ENCODE measurements around the gene MPC2.
"Not testable (repeated sequence)": the region's sequence is repeated elsewhere in the genome, so short reads cannot be mapped to it uniquely, and the experiment has no call there.

Gene MPC2

GRCh38 chr1:167934426-167935215 is 2.3 kb downstream of the MPC2 start:
- DNase-seq = no peak

GRCh38 chr1:167933788-167934187 is 3.1 kb downstream of the MPC2 start:
- no peak for DNase-seq

GRCh38 chr1:167929725-167930124 is 7.1 kb downstream of the MPC2 start:
- DNase-seq = no peak

- DNase-seq = not testable (repeated sequence)
Measured at GRCh38 chr1:167928919-167929318, 8.0 kb downstream of the MPC2 start.

DNA sequence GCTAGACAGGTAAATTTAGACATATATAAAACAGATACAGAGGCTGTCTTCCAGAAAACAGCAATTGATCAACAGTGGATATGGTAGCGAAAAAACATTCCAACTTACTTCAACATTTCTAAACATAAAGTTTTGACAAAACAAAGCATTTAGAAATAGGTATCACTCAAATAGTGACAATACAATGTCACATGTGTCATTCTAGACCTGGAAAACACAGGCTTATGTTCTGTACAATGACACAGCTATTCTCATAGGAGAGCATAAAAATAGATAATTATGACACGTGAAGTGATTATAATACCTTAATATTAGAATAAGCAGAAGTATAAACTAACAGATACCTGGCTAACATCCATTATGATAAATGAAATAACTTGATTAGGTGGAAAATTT is 8.4 kb downstream of the MPC2 start:
- DNase-seq = no peak

DNA sequence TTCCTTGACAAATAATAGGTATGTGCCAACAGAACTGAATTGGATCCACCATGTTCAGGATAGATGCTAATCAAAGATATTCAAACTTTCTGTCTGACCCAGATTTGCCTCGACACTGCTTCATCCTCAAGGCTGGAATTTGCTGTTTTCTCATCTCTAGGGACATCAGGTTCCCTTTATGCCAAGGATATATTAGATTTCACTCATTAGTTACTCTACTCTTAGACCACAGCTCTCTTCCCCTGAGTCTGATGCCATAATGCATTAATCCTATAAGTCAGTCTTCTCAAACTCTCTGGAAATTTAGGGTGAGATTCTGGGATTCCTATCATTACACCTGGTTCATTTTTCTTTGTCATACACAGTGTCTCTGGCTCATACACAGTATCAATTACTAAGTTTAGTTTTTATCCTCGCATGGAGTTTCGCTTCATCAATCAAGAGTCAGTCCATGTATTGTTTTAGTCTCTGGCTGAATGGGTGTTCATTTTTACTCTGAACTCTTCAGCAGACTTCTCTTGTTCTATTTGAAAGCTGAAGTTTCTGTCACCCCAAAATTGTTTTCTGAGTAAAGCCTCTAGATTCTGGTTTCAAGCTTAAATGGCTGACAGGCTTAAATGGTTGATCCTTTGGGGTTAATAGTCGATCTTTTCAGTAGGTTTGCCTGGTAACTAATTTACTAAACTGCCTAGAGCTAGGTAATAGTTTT is 9.7 kb downstream of the MPC2 start:
- no peak for DNase-seq

- DNase-seq = no peak
Measured at GRCh38 chr1:167926486-167926997, 10.3 kb downstream of the MPC2 start.

GRCh38 chr1:167924543-167925231 is 12.2 kb downstream of the MPC2 start:
- no peak for DNase-seq

DNA sequence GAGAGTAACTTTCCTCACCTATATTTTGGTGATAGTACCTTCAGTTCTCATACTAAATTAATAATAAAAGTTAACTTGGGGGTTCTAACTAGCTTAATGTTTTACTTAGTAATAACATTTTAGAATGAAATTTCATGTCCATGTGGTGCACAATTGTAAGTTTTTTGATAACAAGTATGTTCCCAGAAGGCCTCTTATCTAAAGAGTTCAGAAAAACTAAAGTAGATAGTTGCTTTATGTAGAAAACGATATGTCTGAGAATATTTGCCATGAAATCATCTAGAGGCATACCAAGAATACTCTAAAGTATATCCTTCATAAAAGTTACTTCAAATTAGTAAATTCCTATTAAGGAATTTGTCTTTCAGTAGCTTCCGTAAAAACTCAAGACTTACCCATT is 12.8 kb downstream of the MPC2 start:
- no peak for DNase-seq

- DNase-seq = no peak
Measured at GRCh38 chr1:167923324-167924056, 13.4 kb downstream of the MPC2 start.

- DNase-seq = no peak
Measured at GRCh38 chr1:167922611-167923074, 14.2 kb downstream of the MPC2 start.

GRCh38 chr1:167922023-167922422 is 14.8 kb downstream of the MPC2 start:
- DNase-seq = no peak

DNA sequence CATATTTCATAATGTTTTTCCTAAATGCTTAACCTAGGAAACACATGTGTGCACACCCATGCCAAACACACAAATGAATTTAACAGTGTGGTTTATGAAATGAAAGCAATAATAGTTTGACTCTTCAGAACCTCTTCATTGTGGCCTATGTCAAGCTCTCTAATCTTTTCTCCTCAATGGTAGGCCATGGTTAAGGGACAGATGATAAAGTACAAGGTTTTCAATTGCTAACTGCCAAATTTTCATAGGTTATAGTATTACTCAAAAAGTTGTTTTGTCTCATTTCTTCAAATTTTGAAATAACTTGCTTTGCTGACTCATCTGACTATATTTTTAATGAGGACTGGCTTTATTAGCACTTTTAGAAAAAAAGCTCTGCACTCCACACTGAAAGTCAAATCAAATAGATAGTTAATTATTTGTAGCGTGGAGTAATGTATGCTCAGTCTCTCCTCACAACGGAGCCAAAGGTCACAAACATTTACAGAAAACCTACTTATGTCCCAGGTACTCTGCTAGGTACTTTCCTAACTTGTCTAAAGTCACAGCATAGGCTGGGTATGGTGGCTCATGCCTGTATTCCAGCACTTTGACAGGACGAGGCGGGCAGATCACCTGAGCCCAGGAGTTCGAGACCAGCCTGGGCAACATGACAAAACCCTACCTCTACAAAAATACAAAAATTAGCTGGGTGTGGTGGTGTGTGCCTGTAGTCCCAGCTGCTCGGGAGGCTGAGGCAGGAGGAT is 19.9 kb downstream of the MPC2 start:
- no peak for DNase-seq

DNA sequence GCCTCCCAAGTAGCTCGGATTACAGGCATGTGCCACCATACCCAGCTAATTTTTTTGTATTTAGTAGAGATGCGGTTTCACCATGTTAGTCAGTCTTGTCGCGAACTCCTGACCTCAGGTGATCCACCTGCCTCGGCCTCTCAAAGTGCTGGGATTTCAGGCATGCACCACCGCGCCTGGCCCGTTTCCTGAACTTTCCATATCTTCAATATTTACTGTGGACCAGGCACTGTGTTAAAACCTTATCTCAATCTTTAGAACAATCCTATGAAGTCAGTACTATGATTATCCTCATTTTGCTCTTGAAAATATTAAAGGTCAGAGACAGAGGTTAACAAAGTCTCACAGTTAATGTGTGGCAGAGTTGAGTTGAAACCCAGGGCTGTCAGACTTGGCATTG is 21.3 kb downstream of the MPC2 start:
- DNase-seq = no peak

DNA sequence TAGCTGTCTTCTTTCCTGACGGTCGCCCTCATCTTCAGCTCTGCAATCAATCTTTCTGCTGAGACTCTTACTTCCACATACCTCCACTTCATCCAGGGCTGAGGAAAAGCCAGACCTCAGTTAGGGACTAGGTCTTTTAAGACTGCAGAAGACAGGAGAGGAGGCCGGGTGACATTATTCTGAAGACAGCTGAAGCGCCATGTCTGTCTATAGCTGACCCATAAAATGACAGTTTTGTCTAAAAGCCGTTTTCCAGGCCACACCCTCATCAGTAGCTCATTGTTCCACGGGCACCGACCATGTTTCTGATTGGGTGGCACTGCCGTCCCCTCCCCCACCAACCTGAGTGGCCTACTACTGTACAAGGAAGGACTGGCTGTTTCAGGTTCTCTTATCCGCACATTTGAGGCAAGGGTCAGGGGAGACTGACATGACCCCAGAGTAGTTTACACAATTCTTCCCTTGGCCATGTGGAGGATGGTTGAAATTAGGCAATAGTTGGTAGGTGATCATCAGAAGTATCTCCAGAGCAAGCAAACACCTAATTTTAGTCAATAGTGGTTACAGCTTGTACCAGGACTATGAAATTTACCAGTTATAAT is 22.9 kb downstream of the MPC2 start, which contains the start of gene ADCY10:
TSS of gene ADCY10 (minus strand) at position 240 of the 602 bp plus-strand sequence. CDS start 8,994 bp downstream, outside the sequence.
- no peak for DNase-seq

GRCh38 chr1:167912294-167912693 is 24.6 kb downstream of the MPC2 start:
- DNase-seq = no peak

GRCh38 chr1:167911413-167911812 is 25.5 kb downstream of the MPC2 start:
- no peak for DNase-seq

GRCh38 chr1:167910530-167910929 is 26.3 kb downstream of the MPC2 start:
- no peak for DNase-seq

DNA sequence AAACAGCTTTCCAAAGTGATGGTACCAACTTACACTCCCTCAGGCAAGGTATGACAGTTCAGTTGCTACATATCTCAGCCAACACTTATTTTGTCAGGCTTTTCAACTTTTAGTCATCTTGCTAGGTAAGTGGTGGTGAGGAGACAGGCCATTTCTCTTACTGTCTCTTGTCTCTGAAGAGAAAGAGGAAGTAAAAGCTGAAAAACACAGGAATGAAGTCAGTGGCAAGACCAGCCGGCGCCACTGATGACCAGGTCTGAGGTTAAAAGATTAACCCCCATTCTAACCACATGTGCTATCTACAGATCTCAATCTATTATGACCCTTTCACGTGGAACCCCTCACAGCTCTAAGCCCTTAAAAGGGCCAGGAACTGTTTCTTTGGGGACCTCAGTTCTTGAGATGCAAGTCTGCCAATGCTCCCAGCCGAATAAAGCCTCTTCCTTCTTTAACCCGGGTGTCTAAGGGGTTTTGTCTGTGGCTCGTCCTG is 27.1 kb downstream of the MPC2 start:
- no peak for DNase-seq

- no peak for DNase-seq
Measured at GRCh38 chr1:167905671-167906070, 31.2 kb downstream of the MPC2 start.

- DNase-seq = no peak
Measured at GRCh38 chr1:167905182-167905581, 31.7 kb downstream of the MPC2 start.
